OCI-LY3 (cell line): ENCODE data around the gene NDUFB2.

Experiments used
- CTCF ChIP-seq: fragments of 200-600, 300-600 bp; sonication (generic); IDR thresholded peaks from 2 replicates; pipeline ENCODE4 v1.5.1; 2014; ENCODE audit warnings: antibody characterized with exemption, low read length, low read depth
- EZH2phosphoT487 ChIP-seq: fragments of 200-600 bp; shearing (Covaris generic); IDR thresholded peaks from 2 replicates; pipeline ENCODE4 v1.6.1; 2018; ENCODE audit warnings: antibody characterized with exemption, mixed run types, low read depth

DNA sequence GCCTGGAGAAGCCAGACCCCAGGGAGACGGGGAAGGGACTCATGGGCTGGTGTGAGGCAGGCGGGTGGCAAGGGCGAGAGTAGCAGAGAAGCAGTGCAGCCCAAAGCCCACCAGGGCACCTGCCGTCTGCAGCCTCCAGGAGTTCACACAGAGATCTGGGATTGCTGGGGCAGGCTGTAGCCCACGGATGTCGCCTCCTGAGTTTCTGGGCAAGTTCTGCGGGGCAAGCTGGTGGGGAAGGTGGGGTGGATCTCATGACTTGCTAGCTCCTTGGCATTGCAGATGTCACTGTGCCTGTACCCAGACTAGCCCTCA lies 17.7 kb upstream of the NDUFB2 start:
- no peak for TF ChIP-seq CTCF
- no peak for TF ChIP-seq EZH2phosphoT487
